HT-29 (cell line): ENCODE measurements around the gene TASOR2. TPM values are rescaled to one million over a fixed set of nuclear protein-coding genes. Genes with fewer than 3 reads are reported as not detected.

ENCODE experiments used
- DNase-seq: peaks from one replicate; pipeline ENCODE4 v3.0.0-alpha.2; 2015; ENCODE audit warnings: low spot score
- total RNA-seq: library from RNA; depleted of rRNA; stranded (reverse); fragments of >200 nt; shearing (Covaris generic); gene quantifications from 2 replicates; pipeline ENCODE4 v1.2.3, GENCODE V29; 2014

The TASOR2 gene
- total RNA-seq, 1 experiment from 2014 or later = 49.7 TPM

- no peak for DNase-seq
Measured at GRCh38 chr10:5655121-5655520, 29.5 kb upstream of the TASOR2 start.

GRCh38 chr10:5656737-5657579, 27.7 kb upstream of the TASOR2 start:
- DNase-seq = no peak

DNA sequence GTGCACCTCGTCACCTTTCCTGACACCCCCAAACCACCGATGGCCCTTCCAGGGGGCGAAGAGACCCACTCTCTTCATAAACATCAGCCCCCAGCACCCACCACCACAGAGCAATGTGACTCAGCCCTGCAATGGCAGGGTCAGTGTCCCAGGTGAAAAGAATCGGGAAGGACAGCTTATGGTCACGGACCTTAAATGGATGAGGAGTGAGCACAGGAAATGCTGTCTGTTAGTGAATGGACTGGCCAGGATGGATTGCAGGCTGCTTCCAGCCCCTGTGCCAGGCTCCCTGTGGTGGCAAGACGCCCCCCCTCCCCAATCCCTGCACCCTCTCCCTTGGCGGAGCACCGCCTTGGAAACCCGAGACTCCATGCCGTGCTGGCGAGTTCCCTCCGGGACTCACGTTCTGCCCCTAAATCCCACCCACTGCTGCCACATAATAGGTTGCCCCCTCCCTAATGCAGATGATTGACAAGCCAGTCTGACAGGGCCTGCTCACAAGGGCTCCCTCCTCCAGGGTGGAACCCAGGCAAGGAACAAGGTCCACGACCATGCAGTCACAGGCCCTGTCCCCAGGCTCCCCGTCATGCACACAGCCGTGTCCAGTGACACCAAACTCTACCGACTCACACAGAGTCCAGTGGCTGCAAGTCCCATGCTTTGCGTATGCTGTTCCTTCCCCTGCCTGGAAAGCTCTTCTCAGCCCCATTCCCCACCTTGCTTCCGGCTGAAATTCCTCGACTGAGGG, 25.6 kb upstream of the TASOR2 start:
- DNase-seq = no peak

DNA sequence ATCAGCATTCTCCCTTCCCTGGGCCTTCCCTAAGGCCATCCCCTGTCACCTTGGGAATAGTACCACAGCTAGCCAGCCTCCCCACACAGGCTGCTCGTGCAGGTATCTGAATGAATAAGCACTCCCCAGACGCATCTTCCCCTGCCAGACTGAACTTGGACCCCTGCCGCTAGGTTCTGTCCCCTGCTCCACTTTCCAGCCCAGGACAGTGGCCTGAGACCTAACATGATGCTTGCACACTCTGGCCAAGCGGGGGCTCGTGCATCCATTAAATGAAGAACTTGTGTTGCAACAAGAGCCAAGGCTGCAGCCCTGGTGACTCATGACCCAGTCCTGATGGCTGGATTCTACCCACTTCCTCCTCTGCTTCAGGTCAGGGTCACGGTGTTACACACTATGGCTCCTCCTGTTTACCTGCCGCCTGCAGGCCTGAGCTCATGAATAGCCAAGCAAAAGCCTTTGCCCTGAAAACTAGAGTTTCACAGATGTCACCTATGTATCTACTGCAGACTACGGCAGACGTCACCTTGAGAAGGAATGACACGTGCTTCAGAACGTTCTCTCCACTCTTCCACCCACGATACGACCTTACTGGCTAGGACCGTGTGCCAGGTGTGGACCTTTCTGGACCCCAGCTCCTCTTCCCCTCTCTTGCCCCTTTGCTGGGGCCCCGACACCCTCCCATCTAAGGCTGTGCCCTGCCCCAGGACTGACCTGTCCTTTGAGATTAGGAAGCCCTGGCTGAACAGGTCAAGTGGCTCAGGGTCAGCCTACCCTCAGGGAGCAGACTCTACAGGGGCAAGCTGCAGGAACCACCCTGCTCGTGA, 24.7 kb upstream of the TASOR2 start:
- peak; percentile 89 for DNase-seq

DNA sequence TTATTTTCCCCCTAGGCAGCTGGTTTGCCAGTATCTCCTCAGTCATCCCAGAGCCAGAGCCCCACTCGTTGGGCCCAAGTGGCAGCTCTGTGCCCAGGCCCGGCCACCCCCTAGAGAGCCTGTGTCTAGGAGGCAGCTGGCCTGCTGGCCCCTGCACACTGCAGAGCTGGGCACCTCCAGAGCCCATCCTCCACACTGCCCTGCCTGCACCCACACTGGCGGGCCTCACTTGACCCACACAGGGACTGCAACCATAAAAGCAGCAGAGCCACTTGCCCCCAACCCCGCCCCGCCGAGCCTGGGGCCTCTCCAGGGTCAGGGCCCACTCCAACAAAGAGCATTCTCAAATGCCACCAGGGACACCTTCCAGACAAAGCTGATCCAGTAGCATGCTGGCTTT, 23.6 kb upstream of the TASOR2 start:
- no peak for DNase-seq

DNA sequence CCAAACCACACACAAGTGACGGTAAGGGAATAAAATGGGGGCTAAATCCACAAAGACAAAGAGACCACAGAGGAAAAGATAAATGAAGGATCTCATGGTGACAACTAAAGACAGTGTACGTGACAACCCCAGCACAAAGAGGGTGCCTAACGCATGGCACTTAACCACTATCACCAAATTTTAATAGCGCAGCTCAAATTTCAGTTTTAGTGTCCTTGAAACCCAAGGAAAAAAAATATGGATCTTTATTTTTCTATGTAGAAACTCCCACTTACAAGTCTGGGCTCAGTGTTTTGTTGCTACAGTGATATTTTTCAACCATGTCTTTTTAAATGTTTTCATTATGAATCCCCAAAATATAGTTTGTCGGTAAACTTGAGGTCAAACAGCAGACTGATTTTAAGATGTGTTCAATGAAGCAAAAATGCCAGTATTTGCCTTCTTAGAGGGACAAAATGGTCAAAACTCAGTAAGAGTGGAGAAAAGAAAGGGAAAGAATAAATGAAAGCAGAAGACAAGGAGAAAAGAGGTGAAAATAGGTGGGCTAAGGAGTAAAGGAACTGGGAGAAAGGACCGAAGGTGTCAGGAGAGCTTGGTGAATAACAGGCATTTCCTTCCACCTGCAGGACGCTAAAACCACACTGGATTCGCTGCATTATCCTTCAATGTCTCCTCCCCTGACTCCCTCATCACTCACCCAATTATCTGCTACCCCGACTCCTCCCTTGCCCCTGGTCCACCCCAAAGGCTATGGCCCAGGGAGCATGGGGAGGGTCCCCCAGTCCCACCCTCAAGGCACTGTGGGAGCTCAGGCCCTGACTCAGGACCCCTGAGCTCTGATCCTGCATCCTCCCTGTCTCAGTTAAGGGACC, 21.7 kb upstream of the TASOR2 start:
- no peak for DNase-seq

DNA sequence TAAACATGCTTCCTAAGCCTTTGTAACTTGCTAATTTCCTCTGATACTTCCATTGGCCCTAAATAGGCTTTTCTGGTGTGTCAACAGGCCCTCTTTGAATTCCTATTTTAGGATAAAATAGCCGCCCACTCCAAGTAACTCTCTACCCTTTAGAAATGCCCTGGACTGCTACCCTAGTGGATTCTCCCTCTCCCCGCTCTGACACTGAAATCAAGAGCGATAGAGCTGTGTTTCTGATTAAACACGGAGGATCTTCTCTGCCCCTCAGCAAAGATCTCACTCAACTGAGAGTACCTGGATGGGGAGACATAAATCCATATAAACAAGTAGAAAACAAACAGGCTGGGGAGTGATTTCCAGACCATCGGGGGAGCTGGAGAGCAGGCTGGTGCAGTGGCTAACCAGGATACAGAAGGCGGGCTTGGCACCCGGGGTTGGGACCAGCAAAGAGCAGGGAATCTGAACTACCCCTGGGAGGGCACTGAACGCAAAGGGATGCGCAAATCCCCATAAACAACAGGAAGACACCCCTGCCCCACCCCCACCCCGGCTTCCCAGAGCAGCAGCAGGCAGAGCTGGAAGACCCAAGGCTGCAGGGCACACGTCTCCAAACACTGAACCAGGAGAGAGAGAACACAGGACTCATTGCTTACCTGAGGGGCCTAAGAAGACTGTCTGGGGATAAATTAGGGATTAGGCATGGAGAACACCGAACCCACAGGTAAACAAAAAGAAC, 20.8 kb upstream of the TASOR2 start:
- DNase-seq = no peak

GRCh38 chr10:5665373-5666007, 19.1 kb upstream of the TASOR2 start:
- peak; percentile 28 for DNase-seq

DNA sequence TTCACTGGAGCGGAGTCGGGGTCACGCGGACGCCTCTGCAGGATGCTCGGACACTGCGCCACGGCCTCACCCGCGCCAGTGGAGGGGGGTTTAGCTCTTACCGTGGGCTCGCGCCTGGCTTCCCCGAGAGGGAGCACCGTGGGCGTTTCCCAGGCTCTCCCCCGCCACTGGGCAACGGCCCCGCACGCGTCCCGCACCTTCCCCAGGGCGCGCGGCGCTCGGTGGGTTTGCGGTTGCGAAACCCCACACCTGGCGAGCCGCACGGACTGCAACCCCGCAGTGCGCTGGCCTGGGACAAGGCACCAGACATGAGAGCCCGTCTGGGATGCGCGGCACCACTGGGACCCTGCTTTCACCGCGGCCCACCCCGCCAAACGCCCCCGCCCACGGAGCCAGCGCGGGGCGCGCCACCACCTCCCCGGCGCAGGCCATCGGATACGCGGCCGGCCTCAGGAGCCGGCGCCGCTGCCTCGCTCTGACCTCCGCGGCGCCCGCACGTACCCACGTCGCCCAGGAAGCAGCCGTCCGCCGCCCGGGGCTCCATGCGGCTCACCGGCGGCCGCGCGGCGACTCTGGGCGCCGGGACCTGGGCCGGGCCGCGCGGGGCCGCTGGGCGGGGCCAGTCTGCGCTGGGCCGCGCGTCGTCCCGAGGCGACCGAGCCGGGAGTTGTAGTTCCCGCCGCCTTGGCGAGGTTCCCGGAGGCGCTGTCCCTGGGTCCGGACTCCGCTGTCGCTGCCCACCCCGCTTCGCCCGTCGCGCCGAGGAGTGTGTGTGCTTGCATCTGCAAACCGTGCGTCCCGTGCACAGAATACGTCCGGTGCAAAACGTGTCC, 18.4 kb upstream of the TASOR2 start, which contains the start of gene ASB13:
Gene ASB13, minus strand, starts transcription at position 588 of the 833 bp plus-strand sequence. Its CDS starts 44 bp downstream, at position 544.
- DNase-seq = peak; percentile 76

GRCh38 chr10:5666841-5667630, 17.6 kb upstream of the TASOR2 start:
- DNase-seq = no peak

- no peak for DNase-seq
Measured at GRCh38 chr10:5668429-5668828, 16.2 kb upstream of the TASOR2 start.

GRCh38 chr10:5669604-5670003, 15.0 kb upstream of the TASOR2 start:
- DNase-seq = no peak

GRCh38 chr10:5670662-5671375, 13.8 kb upstream of the TASOR2 start:
- DNase-seq = no peak

DNA sequence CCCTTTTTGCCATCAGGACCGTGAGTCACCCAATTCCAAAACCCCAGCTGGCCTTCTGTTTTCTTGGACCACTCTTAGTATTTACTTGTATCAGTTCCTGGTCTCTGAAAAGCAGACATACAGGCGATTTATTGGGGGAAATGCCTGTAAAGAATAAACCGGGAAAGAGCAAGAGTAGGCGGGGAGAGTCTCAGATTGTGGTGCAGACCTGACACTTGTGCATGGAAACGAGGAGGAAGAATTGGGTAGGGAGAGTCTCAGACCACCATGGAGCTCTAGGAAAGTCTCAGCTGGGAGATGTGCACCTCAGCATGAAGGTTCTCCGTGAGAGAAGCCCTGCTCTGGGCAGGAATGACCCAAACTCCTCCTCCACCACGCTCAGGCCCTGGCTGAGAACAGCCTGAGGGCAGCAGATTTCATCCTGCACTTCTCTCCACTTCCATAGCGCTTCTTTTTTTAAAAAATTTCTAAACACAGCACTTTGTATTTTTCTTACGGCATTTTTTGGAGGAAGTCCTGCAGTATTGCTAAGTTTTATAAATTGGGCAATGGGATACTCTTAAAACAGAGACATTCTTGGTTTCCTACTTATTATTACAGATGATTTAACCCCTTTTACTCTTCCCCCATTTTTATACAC, 6.1 kb upstream of the TASOR2 start:
- DNase-seq = no peak

GRCh38 chr10:5679037-5679435, 5.6 kb upstream of the TASOR2 start:
- DNase-seq = no peak

DNA sequence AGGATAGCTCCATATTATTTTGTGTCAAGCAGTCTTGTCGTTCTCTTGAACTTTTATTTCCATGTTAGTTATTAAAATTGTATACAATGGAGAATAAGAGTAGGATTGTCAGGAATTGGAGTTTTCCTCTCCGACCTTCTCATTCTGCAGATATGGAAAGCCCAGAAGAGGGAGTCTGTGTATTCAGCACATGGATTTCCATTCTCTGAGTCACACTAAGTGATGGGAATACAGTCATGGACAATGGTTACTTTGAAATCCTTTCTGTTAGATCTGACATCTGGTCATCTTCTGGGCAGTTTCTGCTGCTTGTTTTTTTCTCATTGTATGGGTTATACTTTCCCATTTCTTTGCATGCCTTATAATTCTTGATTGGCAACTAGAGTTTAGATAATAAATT, 5.0 kb upstream of the TASOR2 start:
- no peak for DNase-seq

GRCh38 chr10:5681930-5682329, 2.7 kb upstream of the TASOR2 start:
- no peak for DNase-seq
